ENCODE results near the gene HTT. TPM values are rescaled to one million over a fixed set of nuclear protein-coding genes. Genes with fewer than 3 reads are reported as not detected.
A peak's percentile ranks its signal among the peaks of the same experiment; 100 is the strongest.

HTT gene
- total RNA-seq, 1 donor from 2014 or later: 65.2 TPM

DNA sequence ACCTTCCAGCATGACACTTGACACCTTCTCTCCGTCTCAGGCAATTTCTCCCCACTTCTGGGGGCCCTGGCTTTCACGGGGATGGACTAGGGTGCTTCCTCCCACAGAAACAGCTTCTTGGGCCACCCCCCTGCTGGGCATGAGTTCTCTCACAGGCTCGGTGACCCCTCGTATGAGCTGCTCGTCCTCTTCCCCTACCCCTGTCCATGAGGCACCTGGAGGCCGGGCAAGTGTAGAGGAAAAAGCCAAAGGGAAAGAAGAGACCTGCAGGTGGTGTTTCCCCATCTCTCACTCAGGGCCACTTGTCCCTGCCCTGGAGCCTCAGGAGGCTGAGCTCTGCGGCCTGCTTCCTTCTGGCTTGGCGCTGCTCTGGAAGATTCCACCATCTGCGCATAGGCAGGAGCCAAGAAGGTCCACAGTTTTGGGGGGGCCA, 216.4 kb downstream of the HTT start:
- Histone ChIP-seq H3K9ac (ENCODE audit: low read length) (no peak overlapping the region), H3K27me3 (ENCODE audit: insufficient read depth, low read length) (peaks cover 5% of the 10 kb centered on the region), H3K4me3 (ENCODE audit: insufficient read depth, low read depth, low read length) (no peak overlapping the region), H4K20me1 (ENCODE audit: insufficient read depth, low read length) (peaks cover 15% of the 10 kb centered on the region), H3K9me3 (ENCODE audit: insufficient read depth, low read depth, low read length) (no peaks in the 10 kb centered on the region), H2AFZ (ENCODE audit: low read depth, low read length) (no peak overlapping the region), H3K36me3 (ENCODE audit: insufficient read depth, low read length) (no peaks in the 10 kb centered on the region), H3K4me1 (ENCODE audit: insufficient read depth, low read length) (peaks cover 22% of the 10 kb centered on the region), H3K79me2 (ENCODE audit: insufficient read depth, low read length) (peaks cover 24% of the 10 kb centered on the region), H3K27ac (ENCODE audit: low read depth, low read length) (no peak overlapping the region), H3K4me2 (ENCODE audit: low read length) (no peak overlapping the region)
- Mint-ChIP-seq H3K27me3 (ENCODE audit: low read depth, unreplicated experiment) (peaks cover 15% of the 10 kb centered on the region), H3K9me3 (ENCODE audit: unreplicated experiment) (no peaks in the 10 kb centered on the region), H3K4me1 (ENCODE audit: low read depth, unreplicated experiment) (peaks cover 5% of the 10 kb centered on the region), H3K36me3 (ENCODE audit: low read depth, unreplicated experiment) (no peaks in the 10 kb centered on the region), H3K27ac (ENCODE audit: unreplicated experiment) (no peak overlapping the region), H3K4me3 (ENCODE audit: unreplicated experiment) (no peak overlapping the region)
- DNase-seq (ENCODE audit: low read depth) (no peak), FAIRE-seq (no peak)
- TF ChIP-seq CTCF (IDR thresholded peaks at IDR 0.05; ENCODE audit: insufficient read depth, low read depth, low read length) (no peak), EZH2 (IDR thresholded peaks at IDR 0.05; ENCODE audit: insufficient read depth, low read length) (no peak)

DNA sequence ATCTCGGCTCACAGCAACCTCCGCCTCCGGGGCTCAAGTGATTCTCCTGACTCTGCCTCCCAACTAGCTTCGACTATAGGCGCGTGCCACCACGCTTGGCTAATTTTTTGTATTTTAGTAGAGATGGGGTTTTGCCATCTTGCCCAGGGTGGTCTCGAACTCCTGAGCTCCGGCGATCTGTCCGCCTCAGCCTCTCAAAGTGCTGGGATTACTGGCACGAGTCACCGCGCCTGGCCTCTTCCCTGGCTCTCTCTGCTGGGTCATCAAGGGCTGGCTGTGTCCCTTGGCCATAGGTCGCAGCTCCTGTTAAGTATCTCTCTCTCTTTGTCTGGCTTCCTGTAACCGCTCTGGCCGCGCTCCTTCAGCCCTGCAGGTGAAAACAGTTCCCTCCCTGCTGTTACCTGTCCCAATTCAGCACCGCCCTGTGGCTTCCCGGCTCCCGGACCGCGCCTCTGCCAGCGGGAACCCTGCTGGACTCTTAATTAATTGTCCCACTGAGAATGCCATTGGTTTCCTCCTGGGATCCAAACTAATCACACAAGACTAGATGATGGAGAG, 217.0 kb downstream of the HTT start:
- Histone ChIP-seq H2AFZ (ENCODE audit: low read depth, low read length) (peak overlapping the region; percentile 99), H3K9me3 (ENCODE audit: insufficient read depth, low read depth, low read length) (no peaks in the 10 kb centered on the region), H3K27me3 (ENCODE audit: insufficient read depth, low read length) (peaks cover 5% of the 10 kb centered on the region), H3K27ac (ENCODE audit: low read depth, low read length) (no peak overlapping the region), H3K4me1 (ENCODE audit: insufficient read depth, low read length) (peaks cover 16% of the 10 kb centered on the region), H3K4me2 (ENCODE audit: low read length) (peak overlapping the region; percentile 96), H3K36me3 (ENCODE audit: insufficient read depth, low read length) (no peaks in the 10 kb centered on the region), H3K9ac (ENCODE audit: low read length) (peak overlapping the region; percentile 89), H3K4me3 (ENCODE audit: insufficient read depth, low read depth, low read length) (peak overlapping the region; percentile 78), H4K20me1 (ENCODE audit: insufficient read depth, low read length) (peaks cover 21% of the 10 kb centered on the region), H3K79me2 (ENCODE audit: insufficient read depth, low read length) (peaks cover 30% of the 10 kb centered on the region)
- DNase-seq (ENCODE audit: low read depth) (no peak), FAIRE-seq (no peak)
- Mint-ChIP-seq H3K36me3 (ENCODE audit: low read depth, unreplicated experiment) (peaks cover 2% of the 10 kb centered on the region), H3K27ac (ENCODE audit: unreplicated experiment) (peak overlapping the region; percentile 36), H3K9me3 (ENCODE audit: unreplicated experiment) (no peaks in the 10 kb centered on the region), H3K27me3 (ENCODE audit: low read depth, unreplicated experiment) (peaks cover 15% of the 10 kb centered on the region), H3K4me1 (ENCODE audit: low read depth, unreplicated experiment) (peaks cover 5% of the 10 kb centered on the region), H3K4me3 (ENCODE audit: unreplicated experiment) (peak overlapping the region; percentile 90)
- TF ChIP-seq CTCF (IDR thresholded peaks at IDR 0.05; ENCODE audit: insufficient read depth, low read depth, low read length): no peak
- no peak for TF ChIP-seq EZH2 (IDR thresholded peaks at IDR 0.05; ENCODE audit: insufficient read depth, low read length)

GRCh38 chr4:3291969-3292570, 217.6 kb downstream of the HTT start:
- DNase-seq (ENCODE audit: low read depth) (peak; percentile 11), FAIRE-seq (no peak)
- peaks cover 4% of the 10 kb centered on the region for H3K27me3 ChIP-seq (ENCODE audit: insufficient read depth, low read length)
- H3K4me1 Mint-ChIP-seq (ENCODE audit: low read depth, unreplicated experiment): peaks cover 5% of the 10 kb centered on the region
- peak overlapping the region; percentile 89 for H3K9ac ChIP-seq (ENCODE audit: low read length)
- H3K9me3 Mint-ChIP-seq (ENCODE audit: unreplicated experiment): no peaks in the 10 kb centered on the region
- peaks cover 12% of the 10 kb centered on the region for H3K27me3 Mint-ChIP-seq (ENCODE audit: low read depth, unreplicated experiment)
- H2AFZ ChIP-seq (ENCODE audit: low read depth, low read length): peak overlapping the region; percentile 99
- H3K9me3 ChIP-seq (ENCODE audit: insufficient read depth, low read depth, low read length): no peaks in the 10 kb centered on the region
- H3K4me1 ChIP-seq (ENCODE audit: insufficient read depth, low read length): peaks cover 16% of the 10 kb centered on the region
- H3K36me3 Mint-ChIP-seq (ENCODE audit: low read depth, unreplicated experiment): peaks cover 3% of the 10 kb centered on the region
- peak overlapping the region; percentile 78 for H3K4me3 ChIP-seq (ENCODE audit: insufficient read depth, low read depth, low read length)
- TF ChIP-seq CTCF (IDR thresholded peaks at IDR 0.05; ENCODE audit: insufficient read depth, low read depth, low read length) (no peak), EZH2 (IDR thresholded peaks at IDR 0.05; ENCODE audit: insufficient read depth, low read length) (no peak)
- H4K20me1 ChIP-seq (ENCODE audit: insufficient read depth, low read length): peaks cover 27% of the 10 kb centered on the region
- peak overlapping the region; percentile 90 for H3K4me3 Mint-ChIP-seq (ENCODE audit: unreplicated experiment)
- peak overlapping the region; percentile 36 for H3K27ac Mint-ChIP-seq (ENCODE audit: unreplicated experiment)
- H3K4me2 ChIP-seq (ENCODE audit: low read length): peak overlapping the region; percentile 96
- peaks cover 36% of the 10 kb centered on the region for H3K79me2 ChIP-seq (ENCODE audit: insufficient read depth, low read length)
- H3K36me3 ChIP-seq (ENCODE audit: insufficient read depth, low read length): no peaks in the 10 kb centered on the region
- H3K27ac ChIP-seq (ENCODE audit: low read depth, low read length): peak overlapping the region; percentile 56

Measured in astrocyte (in vitro differentiated cells and primary cell).